SK-N-MC (cell line): ENCODE results near the gene PAGE1.

Experiments used
- FOXP2 ChIP-seq: optimal IDR thresholded peaks from 2 replicates; pipeline ENCODE3; 2011; ENCODE audit warnings: mild to moderate bottlenecking, moderate library complexity; ENCODE audit not compliant: insufficient read depth; ENCODE audit errors: extremely low read length, control extremely low read depth
- POLR2AphosphoS5 ChIP-seq: IDR thresholded peaks from 2 replicates; pipeline ENCODE4 v1.6.1; 2012; ENCODE audit warnings: mild to moderate bottlenecking, low read depth, low read length, borderline replicate concordance

DNA sequence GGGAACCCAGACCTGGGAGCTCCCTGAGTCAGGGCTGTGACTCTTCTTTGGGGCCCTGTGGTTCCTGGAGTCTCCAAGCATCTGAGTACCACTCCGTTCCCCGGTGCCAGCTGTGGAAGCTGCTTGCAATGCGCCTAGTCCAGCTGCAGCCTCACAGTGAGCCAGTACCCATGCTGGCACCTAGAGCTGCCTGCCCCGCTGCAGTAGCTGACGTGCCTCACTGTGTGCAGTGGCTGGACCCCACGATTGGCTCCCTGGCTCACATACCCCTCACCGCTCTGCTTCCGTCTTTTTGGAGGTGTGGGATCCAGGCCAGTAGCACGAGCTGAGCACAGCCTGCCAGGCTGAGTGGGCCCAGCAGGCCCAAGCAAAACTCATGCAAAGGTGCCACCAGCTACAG, 32.1 kb upstream of the PAGE1 start:
- TF ChIP-seq POLR2AphosphoS5 (no peak), FOXP2 (no peak)
